GM12872 (cell line): ENCODE results near the gene KIF1C.

Source experiments
- TF ChIP-seq, protein P1 (sequence below): IDR thresholded peaks from 3 replicates; pipeline ENCODE4 v1.5.1; 2011; ENCODE audit warnings: low read depth, mild to moderate bottlenecking, low read length, moderate library complexity; ENCODE audit not compliant: insufficient read depth

Gene KIF1C

DNA sequence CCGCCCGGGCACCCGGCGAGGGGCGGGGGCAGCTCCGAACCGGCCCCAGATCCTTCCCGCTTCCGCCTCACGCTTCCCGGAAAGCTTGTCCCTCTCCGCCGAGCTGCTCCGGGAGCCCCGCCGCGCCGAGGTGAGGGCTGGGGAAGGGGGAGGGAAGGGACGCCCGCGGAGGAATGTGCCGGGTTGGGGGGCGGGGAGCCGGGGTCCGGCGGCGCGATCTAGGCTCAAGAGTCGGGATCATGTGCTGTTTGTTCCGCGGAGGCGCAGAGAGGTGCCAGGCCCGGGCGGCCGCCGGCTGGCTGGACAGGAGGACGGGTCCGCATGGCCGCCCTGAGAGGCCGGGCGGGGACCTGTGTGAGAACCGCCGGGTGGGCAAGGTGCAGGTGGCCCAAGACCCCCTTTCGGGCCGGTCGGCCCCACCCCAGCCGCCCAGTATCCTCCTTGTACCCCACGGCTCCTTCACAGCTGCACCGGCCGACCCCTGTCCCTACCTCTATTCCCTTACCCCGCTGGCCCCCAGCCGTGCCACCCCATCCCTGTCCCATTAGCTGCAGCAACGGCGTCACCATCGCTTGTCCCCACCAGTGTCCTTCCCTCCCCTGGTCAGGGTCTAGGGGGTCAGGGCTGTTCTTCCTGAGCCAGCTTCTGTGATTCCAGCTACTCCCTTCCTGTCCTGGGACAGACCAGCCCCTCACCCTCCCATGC lies 429 bp downstream of the KIF1C start:
- TF ChIP-seq, protein P1, sequence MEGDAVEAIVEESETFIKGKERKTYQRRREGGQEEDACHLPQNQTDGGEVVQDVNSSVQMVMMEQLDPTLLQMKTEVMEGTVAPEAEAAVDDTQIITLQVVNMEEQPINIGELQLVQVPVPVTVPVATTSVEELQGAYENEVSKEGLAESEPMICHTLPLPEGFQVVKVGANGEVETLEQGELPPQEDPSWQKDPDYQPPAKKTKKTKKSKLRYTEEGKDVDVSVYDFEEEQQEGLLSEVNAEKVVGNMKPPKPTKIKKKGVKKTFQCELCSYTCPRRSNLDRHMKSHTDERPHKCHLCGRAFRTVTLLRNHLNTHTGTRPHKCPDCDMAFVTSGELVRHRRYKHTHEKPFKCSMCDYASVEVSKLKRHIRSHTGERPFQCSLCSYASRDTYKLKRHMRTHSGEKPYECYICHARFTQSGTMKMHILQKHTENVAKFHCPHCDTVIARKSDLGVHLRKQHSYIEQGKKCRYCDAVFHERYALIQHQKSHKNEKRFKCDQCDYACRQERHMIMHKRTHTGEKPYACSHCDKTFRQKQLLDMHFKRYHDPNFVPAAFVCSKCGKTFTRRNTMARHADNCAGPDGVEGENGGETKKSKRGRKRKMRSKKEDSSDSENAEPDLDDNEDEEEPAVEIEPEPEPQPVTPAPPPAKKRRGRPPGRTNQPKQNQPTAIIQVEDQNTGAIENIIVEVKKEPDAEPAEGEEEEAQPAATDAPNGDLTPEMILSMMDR, result no peak

DNA sequence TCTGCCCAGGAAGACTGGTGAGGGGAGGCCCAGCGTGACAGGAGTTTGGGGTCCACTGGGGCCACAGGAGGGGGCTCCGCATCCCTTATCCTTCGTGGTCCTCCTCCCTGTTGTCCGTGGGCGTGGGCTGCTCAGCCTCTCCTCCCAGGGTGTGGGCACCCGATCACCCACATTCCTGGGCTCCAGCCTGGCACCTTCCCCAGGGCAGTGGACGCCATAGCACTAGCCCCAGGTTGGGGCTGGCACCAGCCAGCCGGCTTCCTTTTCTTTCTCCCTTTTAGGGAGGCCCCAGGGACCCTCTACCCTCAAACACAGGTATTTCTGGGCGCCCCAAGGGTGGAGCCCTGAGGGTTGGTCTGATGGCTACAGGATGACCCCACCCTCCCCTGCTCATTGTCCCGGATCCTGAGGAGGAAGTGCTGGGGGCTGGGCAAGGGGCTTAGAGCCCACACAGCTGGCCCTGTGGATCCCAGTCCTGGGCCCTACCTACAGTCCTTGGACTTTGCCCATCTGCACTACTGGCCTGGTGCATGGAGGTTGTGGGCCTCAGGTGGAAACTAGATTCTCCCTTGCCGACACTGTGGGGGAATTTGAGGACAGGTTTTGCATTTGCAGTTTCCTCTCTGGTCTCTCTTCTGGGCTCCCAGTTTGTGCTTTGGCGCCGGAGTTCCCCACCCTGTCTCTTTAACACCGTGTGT lies 1.1 kb downstream of the KIF1C start:
- TF ChIP-seq, protein P1, result no peak

DNA sequence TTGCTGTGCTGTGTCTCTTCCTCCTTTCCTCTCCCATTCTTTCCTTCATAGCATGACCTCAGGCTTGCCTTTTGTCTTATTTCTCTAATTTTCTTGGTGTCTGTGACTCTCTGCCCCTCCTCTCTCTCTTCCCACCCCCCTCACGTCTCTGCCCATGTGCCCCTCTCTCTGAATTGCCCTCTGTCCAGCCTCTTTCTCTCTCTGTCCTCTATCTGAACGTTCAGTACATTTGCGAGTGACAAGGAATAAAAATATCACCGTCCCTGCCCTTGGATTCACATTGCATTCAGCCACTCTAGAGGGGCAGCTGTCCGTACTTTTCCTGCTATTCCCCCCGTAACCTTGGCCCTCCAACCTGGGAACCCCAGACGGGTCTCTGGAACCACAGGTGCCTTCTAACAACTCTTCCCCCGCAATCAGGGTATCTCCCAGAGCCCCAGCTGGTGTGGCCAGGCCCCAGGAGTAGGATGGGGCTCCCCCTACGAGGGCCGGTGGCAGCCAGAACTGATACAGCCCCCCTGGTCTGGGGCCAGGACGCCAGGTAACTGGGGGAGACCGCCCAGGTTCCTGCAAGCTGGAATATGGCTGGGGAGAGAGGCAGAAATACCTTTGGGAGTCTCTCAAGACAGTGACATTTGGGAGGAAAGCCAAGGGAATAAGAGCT lies 1.8 kb downstream of the KIF1C start:
- TF ChIP-seq, protein P1, result no peak

DNA sequence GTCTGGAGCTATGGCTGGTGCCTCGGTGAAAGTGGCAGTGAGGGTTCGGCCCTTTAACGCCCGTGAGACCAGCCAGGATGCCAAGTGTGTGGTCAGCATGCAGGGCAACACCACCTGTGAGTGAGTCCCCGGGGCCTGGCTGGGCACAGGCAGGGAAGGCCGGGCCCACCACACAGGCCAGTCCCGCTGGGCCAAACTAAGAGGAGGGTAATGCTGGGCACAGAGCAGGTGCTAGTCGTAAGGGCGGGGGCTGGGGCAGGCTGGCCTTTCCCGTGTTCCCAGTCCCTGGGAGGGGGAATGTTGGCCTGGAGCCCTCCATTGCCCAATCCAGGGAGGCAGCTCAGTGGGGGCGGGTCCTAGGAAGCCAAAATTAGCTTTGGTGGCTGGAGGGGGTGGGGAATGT lies 2.5 kb downstream of the KIF1C start:
- TF ChIP-seq, protein P1, result no peak

DNA sequence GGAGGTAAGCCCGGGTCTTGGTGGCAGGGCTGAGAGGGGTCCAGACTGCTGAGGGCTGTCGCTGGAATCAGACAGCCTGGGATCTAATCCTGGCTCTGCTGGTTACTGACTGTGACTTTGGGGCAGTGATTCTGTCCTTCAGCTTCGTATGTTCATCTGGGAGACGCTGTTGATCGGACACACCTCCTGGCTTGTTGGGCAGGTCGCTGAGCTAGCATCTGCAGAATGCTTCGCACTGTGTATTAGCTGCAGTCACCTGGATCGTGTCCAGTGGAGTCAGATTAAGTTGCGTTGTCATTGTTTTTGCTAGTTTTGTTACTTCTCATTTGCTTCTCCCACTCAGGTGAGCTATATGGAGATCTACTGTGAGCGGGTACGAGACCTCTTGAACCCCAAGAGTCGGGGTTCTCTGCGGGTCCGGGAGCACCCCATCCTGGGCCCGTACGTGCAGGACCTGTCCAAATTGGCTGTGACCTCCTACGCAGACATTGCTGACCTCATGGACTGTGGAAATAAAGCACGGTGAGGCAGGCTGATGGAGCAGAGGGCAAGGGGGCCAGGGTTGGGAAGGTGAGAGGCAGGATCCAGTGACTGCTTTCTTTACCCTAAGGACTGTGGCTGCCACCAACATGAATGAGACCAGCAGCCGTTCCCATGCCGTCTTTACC lies 4.5 kb downstream of the KIF1C start:
- TF ChIP-seq, protein P1, result no peak

DNA sequence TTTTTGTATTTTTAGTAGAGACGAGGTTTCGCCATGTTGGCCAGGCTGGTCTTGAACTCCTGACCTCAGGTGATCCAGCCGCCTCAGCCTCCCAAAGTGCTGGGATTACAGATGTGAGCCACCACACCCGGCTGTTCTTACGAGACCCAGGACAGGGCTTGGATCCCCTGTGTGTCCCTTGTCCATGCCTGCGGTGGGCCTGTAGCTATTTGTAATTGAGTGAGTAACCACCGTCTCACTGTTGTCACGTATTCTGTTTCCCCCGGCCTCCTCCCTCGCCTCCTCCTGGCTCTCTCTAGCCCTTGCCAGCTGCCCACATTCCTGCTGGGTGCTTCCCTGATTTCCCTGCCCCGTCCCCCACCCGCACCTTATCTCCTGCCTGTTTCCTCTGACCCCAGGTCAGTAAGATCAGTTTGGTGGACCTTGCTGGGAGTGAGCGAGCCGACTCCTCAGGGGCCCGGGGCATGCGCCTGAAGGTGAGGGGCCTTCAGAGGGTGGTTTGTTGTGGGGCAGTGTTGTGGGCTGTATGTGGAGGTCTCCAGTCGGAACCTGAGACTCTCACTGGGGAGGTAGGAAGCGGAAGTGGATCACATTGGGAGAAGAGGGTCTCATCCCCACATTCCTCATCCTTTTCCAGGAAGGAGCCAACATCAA lies 5.6 kb downstream of the KIF1C start:
- TF ChIP-seq, protein P1, result no peak
